OCI-LY7 (cell line): Measurements from ENCODE around the gene CCDC121.

ENCODE experiments used
- EZH2phosphoT487 ChIP-seq: fragments of 200-600 bp; sonication (generic); IDR thresholded peaks from 2 replicates; pipeline ENCODE4 v1.6.1; 2018; ENCODE audit warnings: low read depth, borderline replicate concordance, mild to moderate bottlenecking, mixed run types, antibody characterized with exemption, low read length, moderate library complexity, mixed read lengths
- TF ChIP-seq, protein P1 (sequence below): fragments of 200-600 bp; sonication (generic); conservative IDR thresholded peaks from 2 replicates; pipeline ENCODE4 v1.5.1; 2014; ENCODE audit warnings: mild to moderate bottlenecking, antibody characterized with exemption, low read length, moderate library complexity, mixed read lengths

- TF ChIP-seq, protein P1, sequence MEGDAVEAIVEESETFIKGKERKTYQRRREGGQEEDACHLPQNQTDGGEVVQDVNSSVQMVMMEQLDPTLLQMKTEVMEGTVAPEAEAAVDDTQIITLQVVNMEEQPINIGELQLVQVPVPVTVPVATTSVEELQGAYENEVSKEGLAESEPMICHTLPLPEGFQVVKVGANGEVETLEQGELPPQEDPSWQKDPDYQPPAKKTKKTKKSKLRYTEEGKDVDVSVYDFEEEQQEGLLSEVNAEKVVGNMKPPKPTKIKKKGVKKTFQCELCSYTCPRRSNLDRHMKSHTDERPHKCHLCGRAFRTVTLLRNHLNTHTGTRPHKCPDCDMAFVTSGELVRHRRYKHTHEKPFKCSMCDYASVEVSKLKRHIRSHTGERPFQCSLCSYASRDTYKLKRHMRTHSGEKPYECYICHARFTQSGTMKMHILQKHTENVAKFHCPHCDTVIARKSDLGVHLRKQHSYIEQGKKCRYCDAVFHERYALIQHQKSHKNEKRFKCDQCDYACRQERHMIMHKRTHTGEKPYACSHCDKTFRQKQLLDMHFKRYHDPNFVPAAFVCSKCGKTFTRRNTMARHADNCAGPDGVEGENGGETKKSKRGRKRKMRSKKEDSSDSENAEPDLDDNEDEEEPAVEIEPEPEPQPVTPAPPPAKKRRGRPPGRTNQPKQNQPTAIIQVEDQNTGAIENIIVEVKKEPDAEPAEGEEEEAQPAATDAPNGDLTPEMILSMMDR = no peak
- no peak for TF ChIP-seq EZH2phosphoT487
These were observed 37.1 kb downstream of the CCDC121 start for GRCh38 chr2:27591745-27592144.
